DMS 273 (cell line): ENCODE results near the gene PWWP3B.
A peak's percentile ranks its signal among the peaks of the same experiment; 100 is the strongest.
"Not testable (repeated sequence)": the region's sequence is repeated elsewhere in the genome, so short reads cannot be mapped to it uniquely, and the experiment has no call there.

Experiments used
- DNase-seq: peaks from one replicate; lab custom pipeline; 2025; ENCODE audit not compliant: unreplicated experiment; lab: John Stamatoyannopoulos, UW

PWWP3B gene

GRCh38 chrX:106168107-106168506 lies at the start of gene PWWP3B:
TSS of gene PWWP3B (plus strand) at chrX:106168305. CDS start at chrX:106205433, 37,128 bp downstream.
- peak; percentile 10 for DNase-seq

- DNase-seq: no peak
Observed at GRCh38 chrX:106139048-106139447, 29.1 kb upstream of the PWWP3B start.

- no peak for DNase-seq
Observed at GRCh38 chrX:106144755-106145639, 23.1 kb upstream of the PWWP3B start.

- DNase-seq: no peak
Observed at GRCh38 chrX:106150701-106151100, 17.4 kb upstream of the PWWP3B start.

- DNase-seq: no peak
Observed at GRCh38 chrX:106159861-106160282, 8.2 kb upstream of the PWWP3B start.

- DNase-seq: peak; percentile 18
Observed at GRCh38 chrX:106170318-106170717, 2.2 kb downstream of the PWWP3B start.

- no peak for DNase-seq
Observed at GRCh38 chrX:106171293-106171820, 3.3 kb downstream of the PWWP3B start.

GRCh38 chrX:106177106-106177981 lies 9.2 kb downstream of the PWWP3B start:
- peak; percentile 3 for DNase-seq

GRCh38 chrX:106177982-106178321 lies 9.8 kb downstream of the PWWP3B start:
- no peak for DNase-seq

GRCh38 chrX:106178826-106179225 lies 10.7 kb downstream of the PWWP3B start:
- no peak for DNase-seq

GRCh38 chrX:106183685-106184084 lies 15.6 kb downstream of the PWWP3B start:
- DNase-seq: not testable (repeated sequence)

- no peak for DNase-seq
Observed at GRCh38 chrX:106201502-106202178, 33.5 kb downstream of the PWWP3B start.

- DNase-seq: no peak
Observed at GRCh38 chrX:106203315-106203714, 35.2 kb downstream of the PWWP3B start.

GRCh38 chrX:106208154-106208553 lies 40.0 kb downstream of the PWWP3B start:
- no peak for DNase-seq
